HCT116 (cell line): ENCODE measurements around the gene TRPV4. TPM values are rescaled to one million over a fixed set of nuclear protein-coding genes. Genes with fewer than 3 reads are reported as not detected.

ENCODE experiments used
- ATAC-seq: fragments of 200-7000 bp; cut with Tn5 transposase; 2 replicates; pipeline ENCODE4 v1.9.1; 2020; ENCODE audit warnings: mild to moderate bottlenecking, moderate library complexity
- BruUV-seq: library from RNA; stranded (reverse); fragments of 400-500 nt; replicated peaks from 2 replicates; lab custom pipeline; 2021; lab: Mats Ljungman, UMichigan
- CTCF ChIA-PET: fragments of 300-600 bp; sonication (Branson Sonifier 250); formaldehyde crosslinking; loops from one replicate; lab custom pipeline; 2021; ENCODE audit warnings: antibody characterized with exemption; lab: Charles Lee
- POLR2A ChIA-PET: fragments of 300-600, 350-600 bp; sonication (Branson Sonifier 250); formaldehyde crosslinking; loops from one replicate; lab custom pipeline; 2021; ENCODE audit warnings: antibody characterized with exemption; lab: Charles Lee
- RAD21 ChIA-PET, 2 experiments: fragments of 300-600 bp; sonication (Branson Sonifier 250); formaldehyde crosslinking; loops; one replicate each; lab custom pipeline; 2023; ENCODE audit warnings: low total read pairs in 2 of 2; ENCODE audit not compliant: uncharacterized antibody in 2 of 2, unreplicated experiment in 2 of 2, low non-redundant PET in 1 of 2; lab: Charles Lee
- DNase-seq: peaks from one replicate; pipeline ENCODE4 v3.0.0-alpha.2; 2010; ENCODE audit warnings: low read depth, low spot score
- H2AFZ ChIP-seq: fragments of 200-600 bp; shearing (Covaris generic), sonication (generic); 2 replicates; pipeline ENCODE4 v1.6.1; 2017; ENCODE audit warnings: low read depth, mixed run types, mixed read lengths, antibody characterized with exemption, low read length; ENCODE audit not compliant: poor library complexity, severe bottlenecking
- H3K27ac ChIP-seq: 2 replicates; pipeline ENCODE4 v1.5.1; 2012; ENCODE audit warnings: low read depth, low read length
- H3K27me3 ChIP-seq: fragments of 200-600 bp; sonication (generic); 2 replicates; pipeline ENCODE4 v1.6.1; 2016; ENCODE audit warnings: mixed run types, low read length, mixed read lengths; ENCODE audit not compliant: insufficient read depth
- H3K36me3 ChIP-seq, 2 experiments: fragments of 200-500 bp in 1 of 2; fragments of 200-600 bp in 1 of 2; sonication (Bioruptor generic) in 1 of 2; sonication (generic) in 1 of 2; 2 replicates each; pipeline versions ENCODE4 v1.5.1 to v1.6.1; 2014 to 2016; ENCODE audit warnings: low read length in 2 of 2, inconsistent platforms in 1 of 2, mixed read lengths in 1 of 2, mixed run types in 1 of 2; ENCODE audit not compliant: insufficient read depth in 2 of 2, control insufficient read depth in 1 of 2
- H3K4me1 ChIP-seq, 2 experiments: fragments of 200-600 bp in 1 of 2; sonication (generic) in 1 of 2; 2 replicates each; pipeline versions ENCODE4 v1.5.1 to v1.6.1; 2012 to 2017; ENCODE audit warnings: low read length in 2 of 2, inconsistent platforms in 1 of 2, mild to moderate bottlenecking in 1 of 2, mixed read lengths in 1 of 2, mixed run types in 1 of 2, moderate library complexity in 1 of 2; ENCODE audit not compliant: insufficient read depth in 2 of 2, control insufficient read depth in 1 of 2
- H3K4me2 ChIP-seq: fragments of 200-600 bp; sonication (generic); 2 replicates; pipeline ENCODE4 v1.6.1; 2017; ENCODE audit warnings: mixed run types, low read length, mixed read lengths
- H3K4me3 ChIP-seq, 2 experiments: fragments of 200-600 bp in 1 of 2; sonication (generic) in 1 of 2; replicated peaks in 1 of 2; 2 replicates each; pipeline ENCODE4 v1.5.1; 2011 to 2016; ENCODE audit warnings: low read length in 2 of 2, control low read depth in 1 of 2, low read depth in 1 of 2, mild to moderate bottlenecking in 1 of 2, mixed read lengths in 1 of 2, mixed run types in 1 of 2
- H3K79me2 ChIP-seq: fragments of 200-600 bp; sonication (generic); 2 replicates; pipeline ENCODE4 v1.6.1; 2017; ENCODE audit warnings: mild to moderate bottlenecking, mixed run types, low read length, moderate library complexity, mixed read lengths; ENCODE audit not compliant: insufficient read depth
- H3K9ac ChIP-seq: fragments of 200-600 bp; sonication (generic); 2 replicates; pipeline ENCODE4 v1.6.1; 2016; ENCODE audit warnings: low read length, mixed read lengths
- H3K9me2 ChIP-seq: fragments of 200-600 bp; sonication (generic), shearing (Covaris generic); 2 replicates; pipeline ENCODE4 v1.6.1; 2017; ENCODE audit warnings: mixed run types, mild to moderate bottlenecking, moderate library complexity; ENCODE audit not compliant: insufficient read depth
- H3K9me3 ChIP-seq, 2 experiments: fragments of 200-500 bp in 1 of 2; fragments of 200-600 bp in 1 of 2; sonication (Bioruptor generic) in 1 of 2; sonication (generic) in 1 of 2; 2 replicates each; pipeline ENCODE4 v1.6.1; 2014 to 2017; ENCODE audit warnings: low read length in 2 of 2, mixed read lengths in 2 of 2, inconsistent platforms in 1 of 2, low read depth in 1 of 2, mild to moderate bottlenecking in 1 of 2, mixed run types in 1 of 2, moderate library complexity in 1 of 2; ENCODE audit not compliant: control insufficient read depth in 1 of 2, insufficient read depth in 1 of 2
- H4K20me1 ChIP-seq: fragments of 200-600 bp; sonication (generic), shearing (Covaris generic); 2 replicates; pipeline ENCODE4 v1.6.1; 2017; ENCODE audit warnings: mixed run types, mild to moderate bottlenecking, moderate library complexity; ENCODE audit not compliant: insufficient read depth
- ATF3 ChIP-seq: IDR thresholded peaks from 2 replicates; pipeline ENCODE4 v1.6.1; 2012
- CTCF ChIP-seq, 3 experiments: fragments of 200-600 bp in 1 of 3; sonication (generic) in 1 of 3; IDR thresholded peaks in 2 of 3; conservative IDR thresholded peaks in 1 of 3; 2 replicates each; pipeline ENCODE4 v1.5.1; 2012 to 2017; ENCODE audit warnings: low read depth in 2 of 3, low read length in 2 of 3, antibody characterized with exemption in 1 of 3, borderline replicate concordance in 1 of 3, control low read depth in 1 of 3, mild to moderate bottlenecking in 1 of 3, mixed read lengths in 1 of 3, mixed run types in 1 of 3, moderate library complexity in 1 of 3; ENCODE audit not compliant: insufficient read depth in 1 of 3
- EZH2phosphoT487 ChIP-seq: fragments of 200-600 bp; IDR thresholded peaks from 2 replicates; pipeline ENCODE4 v1.6.1; 2018; ENCODE audit warnings: antibody characterized with exemption, borderline replicate concordance
- POLR2A ChIP-seq: IDR thresholded peaks from 2 replicates; pipeline ENCODE4 v1.7.0; 2011; ENCODE audit warnings: borderline replicate concordance; ENCODE audit not compliant: insufficient read depth, insufficient read length; ENCODE audit errors: extremely low read depth
- POLR2AphosphoS5 ChIP-seq: IDR thresholded peaks from 2 replicates; pipeline ENCODE4 v1.6.1; 2011; ENCODE audit warnings: mild to moderate bottlenecking, low read depth, low read length, moderate library complexity
- REST ChIP-seq: IDR thresholded peaks from 2 replicates; pipeline ENCODE4 v1.6.1; 2012; ENCODE audit warnings: low read depth
- SIN3A ChIP-seq: IDR thresholded peaks from 2 replicates; pipeline ENCODE4 v1.6.1; 2012; ENCODE audit warnings: low read depth
- SP1 ChIP-seq: IDR thresholded peaks from 2 replicates; pipeline ENCODE4 v1.6.1; 2012; ENCODE audit warnings: low read depth
- TCF7L2 ChIP-seq: IDR thresholded peaks from 2 replicates; pipeline ENCODE4 v1.7.0; 2011; ENCODE audit warnings: borderline replicate concordance, inconsistent platforms; ENCODE audit not compliant: insufficient read depth, insufficient read length; ENCODE audit errors: extremely low read depth
- YY1 ChIP-seq: IDR thresholded peaks from 2 replicates; pipeline ENCODE4 v1.6.1; 2011; ENCODE audit warnings: low read length, low read depth, moderate library complexity, mild to moderate bottlenecking; ENCODE audit not compliant: insufficient replicate concordance; ENCODE audit errors: extremely low read depth
- ZNF274 ChIP-seq: fragments of 200-500 bp; sonication (Bioruptor generic); IDR thresholded peaks from 2 replicates; pipeline ENCODE4 v1.6.1; 2014; ENCODE audit warnings: mild to moderate bottlenecking, low read depth, low read length, inconsistent platforms
- intact Hi-C: fragments of 100-400 bp; cut with micrococcal nuclease; formaldehyde crosslinking; loops from 2 replicates; pipeline ENCODE4 v1.10.0; 2022
- total RNA-seq: library from RNA; stranded (reverse); gene quantifications from one replicate; pipeline ENCODE4 v1.2.1, GENCODE V29; 2021; ENCODE audit not compliant: unreplicated experiment
- TF ChIP-seq, protein P1 (sequence below): IDR thresholded peaks from 2 replicates; pipeline ENCODE4 v1.6.1; 2012
- TF ChIP-seq, protein P2 (sequence below): IDR thresholded peaks from 2 replicates; pipeline ENCODE4 v1.6.1; 2011; ENCODE audit warnings: mild to moderate bottlenecking, low read length, moderate library complexity; ENCODE audit not compliant: insufficient replicate concordance; ENCODE audit errors: extremely low read depth

The TRPV4 gene
- total RNA-seq, 1 experiment from 2014 or later = 0.54 TPM

GRCh38 chr12:109734219-109735000, 98.8 kb downstream of the TRPV4 start:
- ChIA-PET CTCF (no interaction called here), RAD21 (interaction anchor here in 1 of 2 experiments (0.6 kb wide), 1 partner anchor 20 kb away, joined by 3 read pairs; no protein-coding TSS in a partner anchor), POLR2A (no interaction called here)
- TF ChIP-seq CTCF (IDR thresholded peaks at IDR 0.05 in 2 of 3, conservative IDR thresholded peaks at IDR 0.05 in 1 of 3; ENCODE audit: borderline replicate concordance in 1 of 3, insufficient read depth in 1 of 3, low read depth in 2 of 3, low read length in 2 of 3) (no peak), SIN3A (no peak), ATF3 (no peak), REST (no peak), YY1 (no peak), POLR2AphosphoS5 (no peak), EZH2phosphoT487 (no peak), POLR2A (no peak), ZNF274 (no peak), TCF7L2 (no peak), SP1 (no peak)
- TF ChIP-seq, protein P1, sequence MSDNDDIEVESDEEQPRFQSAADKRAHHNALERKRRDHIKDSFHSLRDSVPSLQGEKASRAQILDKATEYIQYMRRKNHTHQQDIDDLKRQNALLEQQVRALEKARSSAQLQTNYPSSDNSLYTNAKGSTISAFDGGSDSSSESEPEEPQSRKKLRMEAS = no peak
- TF ChIP-seq, protein P2, sequence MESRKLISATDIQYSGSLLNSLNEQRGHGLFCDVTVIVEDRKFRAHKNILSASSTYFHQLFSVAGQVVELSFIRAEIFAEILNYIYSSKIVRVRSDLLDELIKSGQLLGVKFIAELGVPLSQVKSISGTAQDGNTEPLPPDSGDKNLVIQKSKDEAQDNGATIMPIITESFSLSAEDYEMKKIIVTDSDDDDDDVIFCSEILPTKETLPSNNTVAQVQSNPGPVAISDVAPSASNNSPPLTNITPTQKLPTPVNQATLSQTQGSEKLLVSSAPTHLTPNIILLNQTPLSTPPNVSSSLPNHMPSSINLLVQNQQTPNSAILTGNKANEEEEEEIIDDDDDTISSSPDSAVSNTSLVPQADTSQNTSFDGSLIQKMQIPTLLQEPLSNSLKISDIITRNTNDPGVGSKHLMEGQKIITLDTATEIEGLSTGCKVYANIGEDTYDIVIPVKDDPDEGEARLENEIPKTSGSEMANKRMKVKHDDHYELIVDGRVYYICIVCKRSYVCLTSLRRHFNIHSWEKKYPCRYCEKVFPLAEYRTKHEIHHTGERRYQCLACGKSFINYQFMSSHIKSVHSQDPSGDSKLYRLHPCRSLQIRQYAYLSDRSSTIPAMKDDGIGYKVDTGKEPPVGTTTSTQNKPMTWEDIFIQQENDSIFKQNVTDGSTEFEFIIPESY = no peak
- H3K4me3 ChIP-seq = no peak overlapping the region
- no peak overlapping the region for H2AFZ ChIP-seq
- intact Hi-C loops = no loop called here
- no peaks in the 10 kb centered on the region for H3K9me3 ChIP-seq
- H3K9ac ChIP-seq = no peak overlapping the region
- H3K36me3 ChIP-seq = no peaks in the 10 kb centered on the region
- ATAC-seq (no peak), DNase-seq (no peak)
- no peaks in the 10 kb centered on the region for H3K27me3 ChIP-seq
- BruUV-seq = no TSS peak
- H3K4me2 ChIP-seq = no peak overlapping the region
- no peaks in the 10 kb centered on the region for H4K20me1 ChIP-seq
- no peaks in the 10 kb centered on the region for H3K9me2 ChIP-seq
- H3K4me1 ChIP-seq = no peaks in the 10 kb centered on the region
- H3K79me2 ChIP-seq = no peaks in the 10 kb centered on the region
- H3K27ac ChIP-seq = no peak overlapping the region
